Neural progenitor cell (in vitro differentiated cells): ENCODE measurements around the gene ICE1. TPM values are rescaled to one million over a fixed set of nuclear protein-coding genes. Genes with fewer than 3 reads are reported as not detected.
A peak's percentile ranks its signal among the peaks of the same experiment; 100 is the strongest.
"Not testable (repeated sequence)": the region's sequence is repeated elsewhere in the genome, so short reads cannot be mapped to it uniquely, and the experiment has no call there.

Experiments
- DNase-seq: peaks from one replicate; pipeline ENCODE4 v3.0.0-alpha.2; 2016; ENCODE audit warnings: low spot score
- H2AFZ ChIP-seq: fragments of 200-600 bp; sonication (generic); replicated peaks from 2 replicates; pipeline ENCODE4 v1.6.1; 2016; ENCODE audit warnings: antibody characterized with exemption
- H3F3A ChIP-seq: fragments of 200-600 bp; sonication (generic); 2 replicates; pipeline ENCODE4 v1.6.1; 2016; ENCODE audit warnings: antibody characterized with exemption, low read depth
- H3K27ac ChIP-seq: fragments of 200-600 bp; sonication (generic); 2 replicates; pipeline ENCODE4 v1.5.1; 2016; ENCODE audit warnings: mild to moderate bottlenecking
- H3K27me3 ChIP-seq: fragments of 200-600 bp; sonication (generic); 2 replicates; pipeline ENCODE4 v1.6.1; 2016; ENCODE audit warnings: mild to moderate bottlenecking, moderate library complexity
- H3K36me3 ChIP-seq: fragments of 200-600 bp; sonication (generic); 2 replicates; pipeline ENCODE4 v1.5.1; 2016
- H3K4me1 ChIP-seq: fragments of 200-600 bp; sonication (generic); 2 replicates; pipeline ENCODE4 v1.6.1; 2016; ENCODE audit warnings: mixed run types
- H3K4me2 ChIP-seq: fragments of 200-600 bp; sonication (generic); 2 replicates; pipeline ENCODE4 v1.6.1; 2016
- H3K4me3 ChIP-seq: fragments of 200-600 bp; sonication (generic); 2 replicates; pipeline ENCODE4 v1.5.1; 2016
- H3K79me2 ChIP-seq: fragments of 200-600 bp; sonication (generic); 2 replicates; pipeline ENCODE4 v1.6.1; 2016; ENCODE audit warnings: low read depth
- H3K9ac ChIP-seq: fragments of 200-600 bp; sonication (generic); 2 replicates; pipeline ENCODE4 v1.6.1; 2016
- H3K9me3 ChIP-seq: fragments of 200-600 bp; sonication (generic); 2 replicates; pipeline ENCODE4 v1.5.1; 2016; ENCODE audit warnings: low read depth
- H4K20me1 ChIP-seq: fragments of 200-600 bp; sonication (generic); 2 replicates; pipeline ENCODE4 v1.6.1; 2016; ENCODE audit warnings: low read depth
- H3K27ac Mint-ChIP-seq: 3 replicates; pipeline ENCODE4 v1.8.0; 2021; ENCODE audit warnings: mixed read lengths
- H3K27me3 Mint-ChIP-seq: 2 replicates; pipeline ENCODE4 v1.8.0; 2022; ENCODE audit warnings: low read depth, mild to moderate bottlenecking, inconsistent platforms, moderate library complexity, mixed read lengths; ENCODE audit not compliant: insufficient read depth
- H3K36me3 Mint-ChIP-seq: 3 replicates; pipeline ENCODE4 v1.8.0; 2021; ENCODE audit warnings: mixed read lengths
- H3K4me1 Mint-ChIP-seq: 3 replicates; pipeline ENCODE4 v1.8.0; 2021; ENCODE audit warnings: mixed read lengths
- H3K4me3 Mint-ChIP-seq: 3 replicates; pipeline ENCODE4 v1.8.0; 2021; ENCODE audit warnings: mild to moderate bottlenecking, moderate library complexity, mixed read lengths
- H3K9me3 Mint-ChIP-seq: 3 replicates; pipeline ENCODE4 v1.8.0; 2020; ENCODE audit warnings: mixed read lengths
- CTCF ChIP-seq: fragments of 200-600 bp; sonication (generic); IDR thresholded peaks from 2 replicates; pipeline ENCODE4 v1.5.1; 2017; ENCODE audit warnings: antibody characterized with exemption, mild to moderate bottlenecking
- EZH2 ChIP-seq: fragments of 200-600 bp; sonication (generic); IDR thresholded peaks from 2 replicates; pipeline ENCODE4 v1.6.1; 2017; ENCODE audit warnings: antibody characterized with exemption, mild to moderate bottlenecking, moderate library complexity
- EZH2phosphoT487 ChIP-seq: fragments of 200-600 bp; sonication (generic); IDR thresholded peaks from 2 replicates; pipeline ENCODE4 v1.6.1; 2017; ENCODE audit warnings: antibody characterized with exemption
- total RNA-seq: library from RNA; depleted of rRNA; stranded (reverse); fragments of >200 nt; gene quantifications from 2 replicates; pipeline ENCODE4 v1.2.3, GENCODE V29; 2015; ENCODE audit warnings: low replicate concordance

The ICE1 gene
- total RNA-seq, 1 donor from 2014 or later: 47.6 TPM

GRCh38 chr5:5407924-5408323, 14.6 kb upstream of the ICE1 start:
- Mint-ChIP-seq H3K27ac (no peak overlapping the region), H3K4me3 (no peak overlapping the region), H3K36me3 (peaks cover 4% of the 10 kb centered on the region), H3K4me1 (peaks cover 10% of the 10 kb centered on the region), H3K27me3 (peaks cover 2% of the 10 kb centered on the region), H3K9me3 (peaks cover 43% of the 10 kb centered on the region)
- H3K27ac ChIP-seq: no peak overlapping the region
- H3K36me3 ChIP-seq: no peaks in the 10 kb centered on the region
- no peaks in the 10 kb centered on the region for H3K4me1 ChIP-seq
- no peak for DNase-seq
- TF ChIP-seq EZH2phosphoT487: no peak
- TF ChIP-seq CTCF: no peak
- no peak for TF ChIP-seq EZH2
- no peak overlapping the region for H3K4me2 ChIP-seq
- H3K27me3 ChIP-seq: no peaks in the 10 kb centered on the region
- H3K4me3 ChIP-seq: no peak overlapping the region
- H3K79me2 ChIP-seq: no peaks in the 10 kb centered on the region
- no peaks in the 10 kb centered on the region for H3K9me3 ChIP-seq
- H3F3A ChIP-seq: no peaks in the 10 kb centered on the region
- H2AFZ ChIP-seq: no peak overlapping the region
- no peak overlapping the region for H3K9ac ChIP-seq
- no peaks in the 10 kb centered on the region for H4K20me1 ChIP-seq

DNA sequence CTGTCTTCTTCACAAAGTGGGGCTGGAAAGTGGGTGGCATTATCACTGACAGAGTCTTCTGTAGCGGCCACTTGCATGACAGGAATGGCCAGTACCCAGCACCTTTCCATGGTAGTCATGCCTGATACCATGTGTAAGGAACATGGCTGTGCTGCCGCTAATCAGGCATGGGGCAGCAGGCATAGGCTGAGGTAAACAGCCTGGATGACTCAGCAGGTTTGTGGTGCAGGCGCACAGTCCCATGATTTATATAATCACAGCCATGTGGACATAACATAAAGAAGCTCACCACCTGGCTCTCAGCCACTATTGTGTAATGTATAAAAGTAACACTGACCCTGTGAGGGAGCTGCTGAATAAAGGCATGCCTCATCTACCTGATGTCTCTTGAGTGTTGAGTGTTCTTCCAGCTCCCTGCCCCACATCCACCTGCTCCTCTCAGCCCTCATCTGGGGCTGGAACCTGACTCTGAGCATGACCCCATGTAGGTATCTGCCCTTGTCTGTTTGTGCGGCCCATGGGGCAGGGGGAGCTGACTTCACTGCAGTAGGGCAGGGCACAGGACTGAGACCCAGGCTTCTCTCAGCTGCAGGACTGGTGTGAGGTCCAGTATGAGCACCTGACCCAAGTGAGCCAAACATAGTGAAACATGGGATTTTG, 13.2 kb upstream of the ICE1 start:
- Histone ChIP-seq H3K4me3 (no peak overlapping the region), H3K4me1 (no peaks in the 10 kb centered on the region), H3F3A (no peaks in the 10 kb centered on the region), H4K20me1 (no peaks in the 10 kb centered on the region), H3K36me3 (no peaks in the 10 kb centered on the region), H3K9ac (no peak overlapping the region), H3K9me3 (no peaks in the 10 kb centered on the region), H3K27me3 (no peaks in the 10 kb centered on the region), H2AFZ (no peak overlapping the region), H3K27ac (no peak overlapping the region), H3K4me2 (no peak overlapping the region), H3K79me2 (no peaks in the 10 kb centered on the region)
- Mint-ChIP-seq H3K9me3 (peaks cover 46% of the 10 kb centered on the region), H3K27ac (no peak overlapping the region), H3K27me3 (peaks cover 2% of the 10 kb centered on the region), H3K36me3 (peaks cover 4% of the 10 kb centered on the region), H3K4me3 (no peak overlapping the region), H3K4me1 (no peaks in the 10 kb centered on the region)
- TF ChIP-seq EZH2 (no peak), CTCF (no peak), EZH2phosphoT487 (no peak)
- peak; percentile 26 for DNase-seq

DNA sequence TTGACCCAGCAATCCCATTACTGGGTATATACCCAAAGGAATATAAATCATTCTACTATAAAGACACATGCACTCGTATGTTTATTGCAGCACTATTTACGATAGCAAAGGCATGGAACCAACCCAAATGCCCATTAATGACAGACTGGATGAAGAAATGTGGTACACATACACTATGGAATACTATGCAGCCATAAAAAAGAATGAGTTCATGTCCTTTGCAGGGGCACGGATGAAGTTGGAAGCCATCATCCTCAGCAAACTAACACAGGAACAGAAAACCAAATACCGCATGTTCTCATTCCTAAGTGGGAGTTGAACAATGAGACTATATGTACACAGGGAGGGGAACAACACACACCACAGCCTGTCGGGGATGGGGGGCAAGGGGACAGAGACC, 8.6 kb upstream of the ICE1 start:
- H3K27me3 ChIP-seq, H3K79me2 ChIP-seq, H2AFZ ChIP-seq, H3K27ac ChIP-seq, DNase-seq, H3K36me3 ChIP-seq, H3F3A ChIP-seq, H3K4me1 ChIP-seq, H3K9me3 ChIP-seq, H3K4me1 Mint-ChIP-seq, H3K36me3 Mint-ChIP-seq, H3K27me3 Mint-ChIP-seq, H3K4me2 ChIP-seq, H4K20me1 ChIP-seq, H3K27ac Mint-ChIP-seq, H3K9ac ChIP-seq, H3K4me3 Mint-ChIP-seq, H3K4me3 ChIP-seq: not testable (repeated sequence)
- H3K9me3 Mint-ChIP-seq: peaks cover 33% of the 10 kb centered on the region

DNA sequence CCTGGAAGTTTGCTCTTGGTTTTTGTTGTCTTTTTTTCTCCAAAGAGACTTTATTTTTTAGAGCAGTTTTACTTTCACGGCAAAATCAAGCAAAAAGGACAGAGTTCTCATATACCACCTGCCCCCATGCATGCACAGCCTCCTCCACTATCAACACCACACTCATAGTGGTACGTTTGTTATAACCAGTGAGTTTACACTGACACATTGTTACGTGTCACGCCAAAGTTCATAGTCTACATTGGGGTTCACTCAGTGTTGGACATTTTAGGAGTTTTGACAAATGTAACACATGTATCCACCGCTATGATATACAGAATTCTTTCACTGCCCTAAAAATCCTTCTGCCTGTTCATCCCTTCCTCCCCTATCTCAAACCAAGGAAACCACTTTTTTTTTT, 7.5 kb upstream of the ICE1 start:
- Mint-ChIP-seq H3K9me3 (peaks cover 22% of the 10 kb centered on the region), H3K36me3 (peaks cover 4% of the 10 kb centered on the region), H3K27me3 (peaks cover 4% of the 10 kb centered on the region), H3K27ac (no peak overlapping the region), H3K4me1 (peaks cover 8% of the 10 kb centered on the region), H3K4me3 (no peak overlapping the region)
- Histone ChIP-seq H3F3A (no peaks in the 10 kb centered on the region), H3K9me3 (no peaks in the 10 kb centered on the region), H3K4me2 (no peak overlapping the region), H2AFZ (no peak overlapping the region), H3K79me2 (no peaks in the 10 kb centered on the region), H3K27ac (no peak overlapping the region), H3K36me3 (no peaks in the 10 kb centered on the region), H3K4me1 (no peaks in the 10 kb centered on the region), H3K4me3 (no peak overlapping the region), H3K9ac (no peak overlapping the region), H3K27me3 (no peaks in the 10 kb centered on the region), H4K20me1 (no peaks in the 10 kb centered on the region)
- DNase-seq: no peak
- no peak for TF ChIP-seq EZH2phosphoT487
- no peak for TF ChIP-seq EZH2
- TF ChIP-seq CTCF: no peak
